ENCODE data around the gene RNF128. TPM values are rescaled to one million over a fixed set of nuclear protein-coding genes. Genes with fewer than 3 reads are reported as not detected.

The RNF128 gene
- total RNA-seq, 4 donors from 2014 or later: 1.7 to 81.1 (median 53.3) TPM

GRCh38 chrX:106780264-106780663 is 53.8 kb downstream of the RNF128 start:
- no peaks in the 10 kb centered on the region for H3K9me3 ChIP-seq
- DNase-seq: no peak
- H3K27me3 ChIP-seq: no peaks in the 10 kb centered on the region
- peak overlapping the region in 2 of 4 donors; percentile 12 to 52 for H3K27ac ChIP-seq
- TF ChIP-seq POLR2A (IDR thresholded peaks at IDR 0.05): no peak
- TF ChIP-seq CTCF (IDR thresholded peaks at IDR 0.05): no peak
- no peaks in the 10 kb centered on the region for H3K36me3 ChIP-seq
- no peaks in the 10 kb centered on the region for H3K4me1 ChIP-seq
- H3K4me3 ChIP-seq: no peak overlapping the region

- no peak for TF ChIP-seq POLR2A (IDR thresholded peaks at IDR 0.05)
- TF ChIP-seq CTCF (IDR thresholded peaks at IDR 0.05): no peak
- no peaks in the 10 kb centered on the region for H3K9me3 ChIP-seq
- peak overlapping the region in 2 of 4 donors; percentile 12 to 52 for H3K27ac ChIP-seq
- no peak overlapping the region for H3K4me3 ChIP-seq
- no peaks in the 10 kb centered on the region for H3K4me1 ChIP-seq
- DNase-seq: no peak
- no peaks in the 10 kb centered on the region for H3K27me3 ChIP-seq
- no peaks in the 10 kb centered on the region for H3K36me3 ChIP-seq
Observed at GRCh38 chrX:106780664-106781377, 54.3 kb downstream of the RNF128 start.

- Histone ChIP-seq H3K4me3 (no peak overlapping the region), H3K27me3 (no peaks in the 10 kb centered on the region), H3K9me3 (no peaks in the 10 kb centered on the region), H3K4me1 (no peaks in the 10 kb centered on the region), H3K36me3 (no peaks in the 10 kb centered on the region), H3K27ac (no peak overlapping the region)
- TF ChIP-seq CTCF (IDR thresholded peaks at IDR 0.05) (no peak), POLR2A (IDR thresholded peaks at IDR 0.05) (no peak)
- DNase-seq: no peak
Observed at GRCh38 chrX:106783716-106784115, 57.2 kb downstream of the RNF128 start.

GRCh38 chrX:106791495-106791894 is 65.0 kb downstream of the RNF128 start:
- no peaks in the 10 kb centered on the region for H3K27me3 ChIP-seq
- no peak overlapping the region for H3K4me3 ChIP-seq
- H3K9me3 ChIP-seq: no peaks in the 10 kb centered on the region
- no peak overlapping the region for H3K27ac ChIP-seq
- TF ChIP-seq CTCF (IDR thresholded peaks at IDR 0.05) (peak in 4 of 6 experiments; percentile 4 to 48 (median 32)), POLR2A (IDR thresholded peaks at IDR 0.05) (no peak)
- H3K36me3 ChIP-seq: no peaks in the 10 kb centered on the region
- no peak for DNase-seq
- no peaks in the 10 kb centered on the region for H3K4me1 ChIP-seq

- Histone ChIP-seq H3K36me3 (no peaks in the 10 kb centered on the region), H3K4me1 (no peaks in the 10 kb centered on the region), H3K4me3 (peak overlapping the region; percentile 41 to 65 (median 52)), H3K9me3 (no peaks in the 10 kb centered on the region), H3K27ac (peak overlapping the region in 1 of 4 donors; percentile 33), H3K27me3 (no peaks in the 10 kb centered on the region)
- DNase-seq: no peak
- no peak for TF ChIP-seq POLR2A (IDR thresholded peaks at IDR 0.05)
- TF ChIP-seq CTCF (IDR thresholded peaks at IDR 0.05): no peak
Observed at GRCh38 chrX:106802063-106802387, 75.5 kb downstream of the RNF128 start.
